GM23248 (cell line): Measurements from ENCODE around the gene C19orf18.

Experiments
- EZH2 ChIP-seq: fragments of 200-600 bp; sonication (generic); IDR thresholded peaks from 2 replicates; pipeline ENCODE4 v1.6.1; 2018; ENCODE audit warnings: antibody characterized with exemption, mild to moderate bottlenecking; ENCODE audit not compliant: insufficient read depth, poor library complexity, severe bottlenecking
- EZH2phosphoT487 ChIP-seq: fragments of 200-600 bp; sonication (generic); IDR thresholded peaks from 2 replicates; pipeline ENCODE4 v1.6.1; 2018; ENCODE audit warnings: antibody characterized with exemption, moderate library complexity, mild to moderate bottlenecking, low read depth; ENCODE audit not compliant: insufficient read depth

DNA sequence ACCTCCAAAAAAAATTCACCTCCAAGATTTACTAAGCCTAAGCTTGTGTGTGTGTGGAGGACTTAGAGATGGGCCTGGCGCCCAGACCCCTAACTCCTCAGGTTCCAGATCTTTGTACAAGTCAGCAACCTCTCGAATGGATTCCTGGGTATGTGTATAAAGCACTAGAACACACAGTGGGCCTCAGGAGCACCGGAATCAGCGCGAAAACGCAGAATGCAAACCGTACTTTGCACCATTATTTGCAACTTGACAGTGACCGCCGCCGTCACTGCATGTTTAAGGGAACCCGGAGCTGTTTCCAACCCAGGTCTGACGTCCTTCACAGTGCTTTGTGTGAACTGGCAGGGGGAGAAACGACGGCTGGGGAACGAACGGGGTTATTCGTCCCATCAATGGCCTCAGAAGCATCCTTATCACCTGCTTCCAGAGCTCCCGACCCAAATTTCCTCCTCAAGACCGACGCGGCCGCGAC is 27.6 kb upstream of the C19orf18 start:
- TF ChIP-seq EZH2, result no peak
- no peak for TF ChIP-seq EZH2phosphoT487
